ENCODE measurements around the gene AKIP1.
"Not testable (repeated sequence)": the region's sequence is repeated elsewhere in the genome, so short reads cannot be mapped to it uniquely, and the experiment has no call there.

AKIP1 gene

DNA sequence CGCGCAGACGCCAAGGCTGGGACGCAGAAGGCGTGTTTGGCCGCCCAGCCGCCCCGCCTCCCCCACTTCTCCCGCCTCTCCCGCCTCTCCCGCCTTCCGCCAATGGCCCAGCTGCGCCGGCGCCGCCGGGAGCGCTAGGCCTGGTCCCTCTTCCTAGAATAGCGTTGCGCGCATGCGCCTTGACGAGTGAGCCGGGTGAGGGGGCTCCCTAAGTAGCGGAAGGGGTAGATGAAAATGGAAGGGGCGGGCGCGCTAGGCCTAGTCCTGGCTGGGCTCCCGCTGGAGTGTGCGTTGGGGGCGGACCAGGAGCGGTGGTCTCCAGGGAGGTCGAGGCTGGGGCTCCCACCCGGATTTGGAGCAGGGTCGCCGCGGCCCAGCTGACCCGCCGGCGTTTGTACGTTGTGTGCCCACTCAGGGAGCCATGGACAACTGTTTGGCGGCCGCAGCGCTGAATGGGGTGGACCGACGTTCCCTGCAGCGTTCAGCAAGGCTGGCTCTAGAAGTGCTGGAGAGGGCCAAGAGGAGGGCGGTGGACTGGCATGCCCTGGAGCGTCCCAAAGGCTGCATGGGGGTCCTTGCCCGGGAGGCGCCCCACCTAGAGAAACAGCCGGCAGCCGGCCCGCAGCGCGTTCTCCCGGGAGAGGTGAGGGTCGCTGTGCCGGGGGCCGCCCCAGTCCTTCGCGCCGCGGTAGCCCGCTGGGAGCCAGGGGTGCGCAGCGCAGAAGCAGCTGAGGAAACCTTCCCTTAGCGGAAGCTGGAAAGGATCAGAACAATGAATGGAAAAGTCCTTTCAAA is at the start of gene AKIP1:
AKIP1 (plus strand) TSS at position 161 of the 795 bp plus-strand sequence; CDS start at position 422, 261 bp downstream.
- peak; percentile 80 for DNase-seq (ENCODE audit: low spot score)

GRCh38 chr11:8863838-8864237 is 47.2 kb upstream of the AKIP1 start:
- DNase-seq (ENCODE audit: low spot score), result no peak

GRCh38 chr11:8865304-8865703 is 45.7 kb upstream of the AKIP1 start:
- DNase-seq (ENCODE audit: low spot score), result no peak

DNA sequence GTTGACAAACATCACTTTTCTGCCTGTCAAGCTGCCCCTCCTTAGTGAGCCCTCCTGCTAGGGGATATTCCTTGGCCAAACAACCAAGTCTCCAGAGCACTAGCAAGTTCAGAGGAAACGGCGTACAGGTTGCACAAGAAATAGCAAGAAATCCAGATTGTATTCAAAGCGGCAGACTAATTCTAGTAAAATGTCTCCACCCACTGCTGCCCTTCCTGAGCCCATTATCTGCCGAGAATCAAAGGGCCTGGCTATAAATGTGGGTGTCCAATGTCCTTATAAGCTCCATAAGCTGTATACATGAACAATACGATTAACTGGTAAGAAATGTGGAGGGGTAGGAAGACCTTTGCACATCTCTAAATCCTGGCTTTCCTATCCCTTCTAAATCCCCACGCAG is 44.0 kb upstream of the AKIP1 start:
- no peak for DNase-seq (ENCODE audit: low spot score)

GRCh38 chr11:8867931-8868631 is 42.9 kb upstream of the AKIP1 start:
- DNase-seq (ENCODE audit: low spot score), result no peak

- DNase-seq (ENCODE audit: low spot score), result no peak
Measured at GRCh38 chr11:8870411-8871170, 40.4 kb upstream of the AKIP1 start.

GRCh38 chr11:8871171-8871775 is 39.7 kb upstream of the AKIP1 start:
- DNase-seq (ENCODE audit: low spot score), result no peak

DNA sequence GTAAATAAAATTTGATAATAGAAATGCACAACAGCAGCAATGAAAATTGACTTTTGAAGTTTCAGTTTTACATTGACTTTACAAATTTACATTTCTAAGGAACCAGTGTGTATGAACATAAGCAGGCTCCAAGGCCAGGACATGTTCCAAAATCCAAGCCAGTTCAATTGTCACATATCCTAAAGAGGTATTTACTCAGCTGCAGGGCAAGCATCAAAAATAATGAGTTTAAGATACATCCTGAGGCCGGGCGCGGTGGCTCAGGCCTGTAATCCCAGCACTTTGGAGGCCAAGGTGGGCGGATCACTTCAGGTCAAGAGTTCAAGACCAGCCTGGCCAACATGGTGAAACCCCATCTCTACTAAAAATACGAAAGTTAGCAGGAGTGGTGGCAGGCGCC is 39.0 kb upstream of the AKIP1 start:
- no peak for DNase-seq (ENCODE audit: low spot score)

DNA sequence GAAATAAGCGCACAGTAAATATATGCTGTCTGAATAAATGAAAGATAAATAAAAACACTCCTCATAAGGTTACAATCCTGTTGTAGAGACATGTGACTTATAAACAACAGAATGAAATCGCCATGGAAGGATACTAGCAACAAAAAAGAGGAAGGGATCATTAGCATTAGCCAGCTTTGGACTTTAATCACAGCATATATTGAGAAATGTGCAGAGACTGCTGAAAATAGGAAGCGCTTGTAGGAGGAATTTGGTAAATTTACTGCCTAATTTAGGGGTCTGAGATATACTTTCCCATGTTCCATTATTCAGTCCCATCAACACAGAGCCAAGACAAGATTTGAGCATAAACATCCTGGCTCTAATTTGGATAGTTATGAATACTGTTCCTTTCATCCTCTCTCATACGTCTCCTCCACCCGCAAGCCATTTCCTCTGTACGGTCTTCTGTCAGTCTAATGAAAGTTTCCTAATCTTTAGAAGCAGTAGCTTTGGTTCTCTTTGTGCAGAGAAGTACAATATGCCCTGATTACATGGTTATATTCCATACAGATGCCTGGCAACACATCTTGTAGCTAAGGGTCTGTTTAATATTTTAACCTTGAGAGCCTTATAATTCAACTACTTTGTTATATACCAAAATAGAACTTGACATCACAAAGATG is 37.1 kb upstream of the AKIP1 start:
- no peak for DNase-seq (ENCODE audit: low spot score)

DNA sequence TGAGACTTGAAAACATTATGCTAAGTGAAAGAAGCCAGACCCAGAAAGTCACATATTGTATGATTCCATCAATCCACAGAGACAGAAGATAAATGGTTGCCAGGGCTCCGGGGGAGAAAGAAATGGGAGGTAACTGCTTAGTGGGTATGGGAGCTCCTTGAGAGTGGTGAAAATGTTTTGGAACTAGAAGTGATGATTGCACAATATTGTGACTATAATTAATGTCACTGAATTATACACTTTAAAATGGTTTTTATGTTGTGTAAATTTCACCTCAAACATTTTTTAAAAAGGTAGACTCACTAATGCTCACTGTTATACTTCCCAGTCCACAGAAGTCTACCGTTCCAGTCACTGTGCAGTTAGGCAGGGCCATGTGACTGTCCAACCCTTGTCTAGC is 32.2 kb upstream of the AKIP1 start:
- DNase-seq (ENCODE audit: low spot score), result no peak

- not testable (repeated sequence) for DNase-seq (ENCODE audit: low spot score)
Measured at GRCh38 chr11:8881585-8881984, 29.4 kb upstream of the AKIP1 start.

- no peak for DNase-seq (ENCODE audit: low spot score)
Measured at GRCh38 chr11:8886322-8886721, 24.7 kb upstream of the AKIP1 start.

DNA sequence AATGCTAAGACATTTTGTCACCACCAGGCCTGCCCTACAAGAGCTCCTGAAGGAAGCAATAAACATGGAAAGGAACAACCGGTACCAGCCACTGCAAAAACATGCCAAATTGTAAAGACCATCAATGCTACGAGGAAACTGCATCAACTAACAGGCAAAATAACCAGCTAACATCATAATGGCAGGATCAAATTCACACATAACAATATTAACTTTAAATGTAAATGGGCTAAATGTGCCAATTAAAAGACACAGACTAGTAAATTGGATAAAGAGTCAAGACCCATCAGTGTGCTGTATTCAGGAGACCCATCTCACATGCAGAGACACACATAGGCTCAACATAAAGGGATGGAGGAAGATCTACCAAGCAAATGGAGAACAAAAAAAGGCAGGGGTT is 19.8 kb upstream of the AKIP1 start:
- not testable (repeated sequence) for DNase-seq (ENCODE audit: low spot score)

DNA sequence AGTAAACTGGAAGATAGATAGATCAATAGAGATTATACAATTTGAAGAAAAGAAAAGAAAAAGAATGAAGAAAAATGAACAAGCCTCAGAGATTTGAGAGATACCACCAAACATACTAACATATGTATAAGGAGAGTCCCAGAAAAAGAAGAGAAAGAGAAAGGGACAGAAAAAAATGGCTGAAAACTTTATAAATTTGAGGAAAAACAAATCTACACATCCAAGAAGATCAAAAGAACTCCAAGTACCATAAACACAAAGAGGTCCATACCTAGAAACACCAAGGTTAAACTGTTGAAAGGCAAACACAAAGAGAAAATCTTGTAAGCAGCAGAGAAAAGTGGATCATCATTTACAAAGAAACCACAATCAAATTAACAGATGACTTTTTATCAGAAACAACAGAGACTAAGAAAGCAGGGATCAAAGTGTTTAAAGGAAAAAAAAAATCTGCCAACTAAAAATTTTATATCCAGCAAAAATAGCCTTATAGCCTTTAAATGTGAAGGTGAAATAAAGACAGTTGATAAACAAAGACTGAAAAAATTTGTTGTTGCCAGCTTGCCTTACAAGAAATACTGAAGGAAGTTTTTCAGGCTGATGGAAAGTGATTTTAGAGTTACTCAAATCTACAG is 11.8 kb upstream of the AKIP1 start:
- no peak for DNase-seq (ENCODE audit: low spot score)

- no peak for DNase-seq (ENCODE audit: low spot score)
Measured at GRCh38 chr11:8905528-8906165, 5.3 kb upstream of the AKIP1 start.

DNA sequence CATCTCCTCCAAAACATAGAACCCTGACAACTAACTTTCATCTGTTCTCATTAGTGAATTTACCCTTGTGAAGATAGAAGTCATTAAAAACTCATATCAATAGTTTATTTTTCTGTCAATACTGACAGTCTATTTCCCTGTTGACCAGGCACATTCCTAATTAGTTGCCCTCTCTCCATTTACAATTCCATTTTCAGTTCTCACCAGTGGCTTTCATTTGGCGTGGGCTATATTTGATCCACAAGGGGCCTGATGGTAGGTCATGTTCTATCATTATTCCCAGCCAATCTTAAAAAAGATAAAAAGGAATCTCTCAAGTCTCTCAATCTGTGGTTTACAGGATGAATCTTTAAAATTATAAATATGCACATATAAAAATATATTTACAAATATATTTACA is 3.9 kb upstream of the AKIP1 start:
- no peak for DNase-seq (ENCODE audit: low spot score)

DNA sequence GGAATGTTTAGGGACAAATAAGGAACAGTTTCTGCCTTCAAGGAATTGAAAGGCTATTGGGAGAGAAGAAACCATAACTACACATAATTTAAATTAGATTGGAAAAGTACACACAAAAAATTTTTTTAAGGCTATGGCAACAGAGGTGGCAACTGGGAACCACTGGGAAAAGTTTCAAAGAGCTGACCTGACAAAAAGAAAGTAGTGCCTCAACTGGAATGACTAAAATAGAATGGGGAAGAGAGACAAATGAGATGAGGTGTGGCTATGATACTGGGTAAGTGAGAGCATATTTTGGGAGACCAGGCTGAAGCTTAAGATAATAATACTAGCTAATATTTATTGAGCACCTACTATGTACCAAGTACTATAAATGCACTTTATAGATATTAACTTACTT is 2.9 kb upstream of the AKIP1 start:
- no peak for DNase-seq (ENCODE audit: low spot score)

GRCh38 chr11:8910649-8911026 is 351 bp upstream of the AKIP1 start:
- no peak for DNase-seq (ENCODE audit: low spot score)

GRCh38 chr11:8913961-8914660 is 3.1 kb downstream of the AKIP1 start:
- peak; percentile 39 for DNase-seq (ENCODE audit: low spot score)

DNA sequence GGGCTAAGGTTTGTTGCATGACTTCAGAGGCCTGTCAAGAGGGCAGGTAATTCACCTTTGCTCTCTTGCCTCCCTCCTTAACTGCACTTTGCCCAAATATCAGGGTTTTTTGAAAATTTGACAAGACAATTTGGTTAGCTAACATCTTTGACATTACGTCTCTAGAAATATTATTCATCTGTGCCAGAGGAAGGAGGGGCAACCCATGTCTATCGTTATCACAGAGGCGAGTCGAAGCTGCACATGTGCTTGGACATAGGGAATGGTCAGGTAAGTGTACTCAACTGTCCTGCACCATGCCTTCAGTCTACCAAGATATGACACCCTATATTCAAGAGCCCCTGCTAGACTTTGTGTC is 3.7 kb downstream of the AKIP1 start:
- no peak for DNase-seq (ENCODE audit: low spot score)
